Stomach (tissue), 9 donors: Measurements from ENCODE around the gene CLK1. TPM values are rescaled to one million over a fixed set of nuclear protein-coding genes. Genes with fewer than 3 reads are reported as not detected.

Experiments used
- DNase-seq, 2 donors: peaks; one replicate each; pipeline versions ENCODE4 v3.0.0 to v3.0.0-alpha.2; 2013 to 2019
- H3K27ac ChIP-seq, 5 donors: fragments of 200-600 bp in 4 of 5; sonication (generic) in 4 of 5; one replicate each; pipeline ENCODE4 v1.5.1; 2013 to 2019; ENCODE audit warnings: mild to moderate bottlenecking in 1 of 5, moderate library complexity in 1 of 5
- H3K27me3 ChIP-seq, 3 donors: fragments of 200-600 bp; sonication (generic); one replicate each; pipeline ENCODE4 v1.5.1; 2017 to 2019; ENCODE audit warnings: mixed run types in 1 of 3
- H3K36me3 ChIP-seq, 4 donors: fragments of 200-600 bp; sonication (generic); 1 replicate in 3 of 4; 2 replicates in 1 of 4; pipeline ENCODE4 v1.5.1; 2016 to 2019
- H3K4me1 ChIP-seq, 4 donors: fragments of 200-600 bp; sonication (generic); one replicate each; pipeline ENCODE4 v1.5.1; 2016 to 2019
- H3K4me3 ChIP-seq, 4 donors: fragments of 200-600 bp; sonication (generic) in 3 of 4; one replicate each; pipeline ENCODE4 v1.5.1; 2016 to 2019; ENCODE audit warnings: mild to moderate bottlenecking in 1 of 4
- H3K9me3 ChIP-seq, 4 donors: fragments of 200-600 bp; sonication (generic); one replicate each; pipeline ENCODE4 v1.5.1; 2016 to 2019
- CTCF ChIP-seq, 7 experiments: fragments of 450-650 bp in 4 of 7; fragments of 200-600 bp in 3 of 7; sonication (generic) in 3 of 7; IDR thresholded peaks; one replicate each; pipeline ENCODE4 v1.5.1; 2016 to 2019; ENCODE audit warnings: antibody characterized with exemption in 7 of 7, control low read depth in 2 of 7, mild to moderate bottlenecking in 1 of 7
- EP300 ChIP-seq: sonication (generic); formaldehyde crosslinking; IDR thresholded peaks from one replicate; pipeline ENCODE4 v1.6.1; 2017; ENCODE audit warnings: antibody characterized with exemption
- POLR2A ChIP-seq, 4 donors: fragments of 450-650 bp; IDR thresholded peaks; one replicate each; pipeline ENCODE4 v1.6.1; 2016; ENCODE audit warnings: antibody characterized with exemption in 4 of 4, control low read depth in 2 of 4, mild to moderate bottlenecking in 1 of 4, moderate library complexity in 1 of 4
- POLR2AphosphoS5 ChIP-seq, 3 donors: sonication (generic); formaldehyde crosslinking; IDR thresholded peaks; one replicate each; pipeline ENCODE4 v1.6.1; 2016; ENCODE audit warnings: antibody characterized with exemption in 3 of 3
- WGBS, 5 donors: extraction: QIAGEN DNeasy Blood & Tissue Kit in 3 of 5; methylation state at CpG; one replicate each; pipeline versions ENCODE4 v1.1.5 to v1.1.7; 2013 to 2018; 5-methylcytosine and 5-hydroxymethylcytosine counted together
- intact Hi-C: fragments of 100-400 bp; cut with DNase I; formaldehyde crosslinking; loops from one replicate; pipeline ENCODE4 v1.15.1; 2023; ENCODE audit warnings: low total_unique reads
- polyA plus RNA-seq, 3 donors: library from polyadenylated mRNA; stranded (reverse); fragments of 200-250 nt; gene quantifications; one replicate each; pipeline ENCODE4 v1.2.3, GENCODE V29; 2013
- total RNA-seq, 5 donors: library from RNA; depleted of rRNA; stranded (reverse); fragments of >200 nt; gene quantifications; one replicate each; pipeline versions ENCODE4 v1.1.0 to v1.2.3, GENCODE V29; 2014 to 2016
- donor health status: healthy with polysubstance abuse.
- donor health status: Bipolar disorder and iron deficiency.
- donor health status: healthy.

The CLK1 gene
- total and polyA plus RNA-seq, 8 donors: 60.5 to 270 (median 148) TPM

DNA sequence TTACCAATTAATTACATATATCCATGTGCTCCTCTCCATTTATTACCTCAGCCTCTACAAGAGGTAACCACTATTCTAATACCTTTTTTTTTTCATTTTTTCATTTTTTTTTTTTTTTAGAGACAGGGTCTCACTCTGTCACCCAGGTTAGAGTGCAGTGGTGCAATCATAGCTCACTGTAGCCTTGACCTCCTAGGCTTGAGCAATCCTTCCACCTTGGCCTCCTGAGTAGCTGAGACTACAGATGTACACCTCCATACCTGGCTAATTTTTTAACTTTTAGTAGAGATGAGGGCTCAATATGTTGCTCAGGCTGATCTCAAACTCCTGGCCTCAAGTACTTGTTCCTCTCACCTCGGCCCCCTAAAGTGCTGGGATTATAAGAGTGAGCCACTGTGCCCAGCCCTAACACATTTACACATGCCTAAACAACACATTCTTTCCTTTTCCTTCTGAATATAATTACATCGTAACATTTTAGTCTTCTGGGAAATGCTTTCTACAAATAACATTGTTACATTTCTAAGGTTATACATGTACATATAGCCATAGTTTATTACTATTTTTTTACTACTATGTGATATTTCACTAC, 13.9 kb upstream of the CLK1 start:
- Histone ChIP-seq H3K4me3 (no peak overlapping the region), H3K36me3 (peaks cover 32 to 100% (median 96%) of the 10 kb centered on the region in 4 donors), H3K9me3 (no peaks in the 10 kb centered on the region), H3K27me3 (no peaks in the 10 kb centered on the region), H3K4me1 (no peaks in the 10 kb centered on the region), H3K27ac (no peak overlapping the region)
- intact Hi-C loops: no loop called here
- 91 to 98% (median 97%) methylated on average over 2 of the region's 2 CpGs for WGBS, 5 donors
- DNase-seq: no peak
- TF ChIP-seq POLR2AphosphoS5 (IDR thresholded peaks at IDR 0.05) (no peak), EP300 (no peak), CTCF (IDR thresholded peaks at IDR 0.05) (no peak), POLR2A (IDR thresholded peaks at IDR 0.05) (no peak)

DNA sequence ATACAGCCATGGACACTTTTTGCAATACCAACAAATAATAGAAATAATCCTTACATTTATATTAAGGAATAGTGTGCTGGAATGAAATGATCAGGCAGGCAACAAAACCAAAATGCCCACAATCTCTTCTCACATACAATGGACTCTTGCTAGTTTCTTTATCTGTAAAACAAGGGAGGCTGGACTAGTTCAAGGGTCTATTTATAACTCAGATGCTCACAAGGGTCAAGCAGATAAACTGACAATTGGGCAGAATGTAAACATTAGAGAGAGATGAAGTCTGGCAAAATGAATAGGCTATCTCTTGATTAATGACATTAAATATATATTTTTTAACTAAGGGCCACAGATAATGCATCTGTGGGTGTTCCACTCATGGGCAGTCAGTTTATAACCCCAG, 13.0 kb upstream of the CLK1 start:
- Histone ChIP-seq H3K36me3 (peaks cover 38 to 100% (median 95%) of the 10 kb centered on the region in 4 donors), H3K4me3 (no peak overlapping the region), H3K4me1 (no peaks in the 10 kb centered on the region), H3K27ac (no peak overlapping the region), H3K9me3 (no peaks in the 10 kb centered on the region), H3K27me3 (no peaks in the 10 kb centered on the region)
- no peak for DNase-seq
- TF ChIP-seq POLR2AphosphoS5 (IDR thresholded peaks at IDR 0.05) (no peak), CTCF (IDR thresholded peaks at IDR 0.05) (no peak), EP300 (no peak), POLR2A (IDR thresholded peaks at IDR 0.05) (no peak)
- intact Hi-C loops: no loop called here

- WGBS, 5 donors: 93 to 97% (median 96%) methylated on average over 6 of the region's 6 CpGs
- TF ChIP-seq POLR2A (IDR thresholded peaks at IDR 0.05) (no peak), POLR2AphosphoS5 (IDR thresholded peaks at IDR 0.05) (no peak), CTCF (IDR thresholded peaks at IDR 0.05) (no peak), EP300 (no peak)
- H3K27me3 ChIP-seq: no peaks in the 10 kb centered on the region
- intact Hi-C loops: no loop called here
- no peak overlapping the region for H3K27ac ChIP-seq
- no peaks in the 10 kb centered on the region for H3K9me3 ChIP-seq
- H3K4me3 ChIP-seq: no peak overlapping the region
- H3K4me1 ChIP-seq: peaks cover 0 to 8% (median 0%) of the 10 kb centered on the region in 4 donors
- no peak for DNase-seq
- H3K36me3 ChIP-seq: peaks cover 27 to 85% (median 78%) of the 10 kb centered on the region in 4 donors
Observed at GRCh38 chr2:200873560-200873959, 9.1 kb upstream of the CLK1 start.

DNA sequence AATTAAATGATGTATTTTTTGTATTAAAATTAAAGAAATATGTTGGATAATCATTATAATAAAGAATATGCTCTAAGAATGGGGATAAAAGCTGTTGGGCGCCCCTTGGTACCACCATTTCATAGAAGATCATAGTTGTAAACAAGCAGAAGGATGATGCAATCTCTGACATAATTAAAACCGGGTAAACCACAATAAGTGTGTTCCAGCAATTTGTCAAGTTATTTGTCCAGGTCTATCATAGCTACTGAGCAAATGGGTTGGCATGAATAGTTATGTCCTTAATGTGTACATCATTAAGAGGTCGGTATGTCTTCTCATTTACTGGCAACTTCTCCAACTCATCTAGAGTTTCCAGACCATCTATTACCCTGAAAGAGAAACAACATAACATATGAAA, 6.7 kb upstream of the CLK1 start:
- Histone ChIP-seq H3K27ac (no peak overlapping the region), H3K4me3 (no peak overlapping the region), H3K9me3 (no peaks in the 10 kb centered on the region)

More for the DNA sequence above, 6.7 kb upstream of the CLK1 start:
- intact Hi-C loops: no loop called here
- DNase-seq: no peak
- no peak for TF ChIP-seq CTCF (IDR thresholded peaks at IDR 0.05)
- Histone ChIP-seq H3K4me1 (peaks cover 4 to 26% (median 10%) of the 10 kb centered on the region in 4 donors), H3K36me3 (peaks cover 19 to 61% (median 55%) of the 10 kb centered on the region in 4 donors), H3K27me3 (no peaks in the 10 kb centered on the region)
- 69 to 85% (median 73%) methylated on average over 3 of the region's 3 CpGs for WGBS, 5 donors
